Liver (tissue), 3 donors: Measurements from ENCODE around the gene TOB1.

Source experiments
- ATF3 ChIP-seq: IDR thresholded peaks from 2 replicates; pipeline ENCODE4 v1.6.1; 2016; ENCODE audit warnings: antibody characterized with exemption
- CTCF ChIP-seq: fragments of 150-350 bp; IDR thresholded peaks from 2 replicates; pipeline ENCODE4 v1.5.1; 2017; ENCODE audit warnings: improper control_type of control experiment, low read depth, low read length; ENCODE audit not compliant: missing input control
- FOXA2 ChIP-seq: IDR thresholded peaks from 2 replicates; pipeline ENCODE4 v1.6.1; 2016; ENCODE audit warnings: antibody characterized with exemption
- JUND ChIP-seq, 2 donors: IDR thresholded peaks; 2 replicates each; pipeline ENCODE4 v1.6.1; 2016; ENCODE audit warnings: antibody characterized with exemption in 2 of 2
- MAX ChIP-seq: IDR thresholded peaks from 2 replicates; pipeline ENCODE4 v1.6.1; 2016; ENCODE audit warnings: antibody characterized with exemption
- NR2F2 ChIP-seq: IDR thresholded peaks from 2 replicates; pipeline ENCODE4 v1.6.1; 2016; ENCODE audit warnings: antibody characterized with exemption
- RAD21 ChIP-seq, 2 donors: IDR thresholded peaks; 2 replicates each; pipeline ENCODE4 v1.6.1; 2016; ENCODE audit warnings: antibody characterized with exemption in 2 of 2, mild to moderate bottlenecking in 2 of 2
- REST ChIP-seq: IDR thresholded peaks from 2 replicates; pipeline ENCODE4 v1.6.1; 2016; ENCODE audit warnings: antibody characterized with exemption, mild to moderate bottlenecking
- RXRA ChIP-seq, 2 donors: IDR thresholded peaks; 2 replicates each; pipeline ENCODE4 v1.6.1; 2017 to 2018; ENCODE audit warnings: antibody characterized with exemption in 2 of 2, mild to moderate bottlenecking in 1 of 2
- SP1 ChIP-seq: IDR thresholded peaks from 2 replicates; pipeline ENCODE4 v1.6.1; 2018; ENCODE audit warnings: antibody characterized with exemption, mild to moderate bottlenecking
- TAF1 ChIP-seq: conservative IDR thresholded peaks from 2 replicates; pipeline ENCODE4 v1.6.1; 2016; ENCODE audit warnings: antibody characterized with exemption, mild to moderate bottlenecking
- ZBTB33 ChIP-seq: IDR thresholded peaks from 2 replicates; pipeline ENCODE4 v1.6.1; 2016; ENCODE audit warnings: antibody characterized with exemption
- donor health status: healthy.
- donor health status: healthy.

- TF ChIP-seq CTCF: no peak
- TF ChIP-seq MAX: no peak
- no peak for TF ChIP-seq RAD21 (IDR thresholded peaks at IDR 0.05)
- TF ChIP-seq ZBTB33: no peak
- TF ChIP-seq JUND (IDR thresholded peaks at IDR 0.05): no peak
- no peak for TF ChIP-seq TAF1
- no peak for TF ChIP-seq NR2F2
- TF ChIP-seq SP1: no peak
- no peak for TF ChIP-seq ATF3
- TF ChIP-seq RXRA (IDR thresholded peaks at IDR 0.05): no peak
- TF ChIP-seq FOXA2: no peak
- no peak for TF ChIP-seq REST
Measured at GRCh38 chr17:50858486-50859225, 7.5 kb downstream of the TOB1 start.
